GM12874 (cell line): ENCODE measurements around the gene SENP6.

ENCODE experiments used
- TF ChIP-seq, protein P1 (sequence below): IDR thresholded peaks from 2 replicates; pipeline ENCODE4 v1.5.1; 2011; ENCODE audit warnings: low read depth, mild to moderate bottlenecking, control low read depth, low read length, moderate library complexity; ENCODE audit not compliant: insufficient read depth

Gene SENP6

GRCh38 chr6:75656479-75656878 is 54.8 kb downstream of the SENP6 start:
- TF ChIP-seq, protein P1, sequence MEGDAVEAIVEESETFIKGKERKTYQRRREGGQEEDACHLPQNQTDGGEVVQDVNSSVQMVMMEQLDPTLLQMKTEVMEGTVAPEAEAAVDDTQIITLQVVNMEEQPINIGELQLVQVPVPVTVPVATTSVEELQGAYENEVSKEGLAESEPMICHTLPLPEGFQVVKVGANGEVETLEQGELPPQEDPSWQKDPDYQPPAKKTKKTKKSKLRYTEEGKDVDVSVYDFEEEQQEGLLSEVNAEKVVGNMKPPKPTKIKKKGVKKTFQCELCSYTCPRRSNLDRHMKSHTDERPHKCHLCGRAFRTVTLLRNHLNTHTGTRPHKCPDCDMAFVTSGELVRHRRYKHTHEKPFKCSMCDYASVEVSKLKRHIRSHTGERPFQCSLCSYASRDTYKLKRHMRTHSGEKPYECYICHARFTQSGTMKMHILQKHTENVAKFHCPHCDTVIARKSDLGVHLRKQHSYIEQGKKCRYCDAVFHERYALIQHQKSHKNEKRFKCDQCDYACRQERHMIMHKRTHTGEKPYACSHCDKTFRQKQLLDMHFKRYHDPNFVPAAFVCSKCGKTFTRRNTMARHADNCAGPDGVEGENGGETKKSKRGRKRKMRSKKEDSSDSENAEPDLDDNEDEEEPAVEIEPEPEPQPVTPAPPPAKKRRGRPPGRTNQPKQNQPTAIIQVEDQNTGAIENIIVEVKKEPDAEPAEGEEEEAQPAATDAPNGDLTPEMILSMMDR: no peak

DNA sequence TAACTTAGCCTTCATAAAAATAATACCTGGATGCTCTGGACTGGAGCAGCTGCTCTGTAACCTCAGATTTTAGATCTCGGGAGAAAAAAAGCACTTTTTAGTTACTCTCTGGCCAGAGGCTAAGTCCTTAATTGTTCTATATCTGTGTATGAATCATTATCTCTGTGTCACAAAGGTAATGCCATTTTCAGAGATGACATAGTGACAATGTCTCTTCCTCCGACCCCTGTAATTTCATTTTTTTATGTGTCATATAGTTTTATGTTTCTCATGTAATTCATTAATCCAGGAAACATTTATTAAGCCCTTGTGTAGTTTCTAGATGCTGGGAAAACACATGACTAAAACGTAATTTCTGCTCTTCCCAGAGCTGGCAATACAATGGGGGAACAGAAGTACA is 55.6 kb downstream of the SENP6 start:
- TF ChIP-seq, protein P1: no peak

- TF ChIP-seq, protein P1: no peak
Measured at GRCh38 chr6:75666592-75666991, 64.9 kb downstream of the SENP6 start.

- TF ChIP-seq, protein P1: no peak
Measured at GRCh38 chr6:75673884-75674283, 72.2 kb downstream of the SENP6 start.

- TF ChIP-seq, protein P1: no peak
Measured at GRCh38 chr6:75676377-75676776, 74.7 kb downstream of the SENP6 start.

DNA sequence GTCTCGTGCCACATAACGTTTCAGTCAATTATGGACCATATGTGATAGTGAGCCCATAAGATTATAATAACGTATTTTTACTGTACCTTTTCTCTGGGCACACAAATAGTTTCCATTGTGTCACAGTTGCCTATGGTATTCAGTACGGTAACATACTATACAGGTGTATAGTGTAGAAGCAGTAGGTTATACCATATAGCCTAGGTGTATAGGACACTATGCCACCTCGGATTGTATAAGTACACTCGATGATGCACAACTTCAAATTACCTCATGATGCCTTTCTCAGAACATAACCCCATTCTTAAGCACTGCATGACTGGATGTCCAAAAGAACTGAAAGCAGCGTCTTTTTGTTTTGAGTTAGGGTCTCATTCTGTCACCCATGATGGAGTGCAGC is 87.9 kb downstream of the SENP6 start:
- TF ChIP-seq, protein P1: no peak

DNA sequence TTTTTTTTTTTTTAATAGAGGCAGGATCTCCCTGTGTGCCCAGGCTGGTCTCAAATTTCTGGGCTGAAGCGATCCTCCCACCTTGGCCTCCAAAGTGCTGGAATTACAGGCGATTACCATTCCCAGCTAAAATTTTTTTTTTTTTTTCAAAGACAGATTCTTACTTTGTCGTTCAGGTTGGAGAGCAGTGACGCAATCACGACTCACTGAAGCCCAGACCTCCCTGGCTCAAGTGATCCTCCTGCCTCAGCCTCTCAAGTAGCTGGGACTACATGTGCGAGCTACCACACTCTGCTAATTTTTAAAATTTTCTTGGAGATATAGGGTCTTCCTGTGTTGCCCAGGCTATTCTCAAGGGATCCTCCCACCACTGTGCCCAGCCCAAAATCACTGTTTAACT is 89.3 kb downstream of the SENP6 start:
- TF ChIP-seq, protein P1: no peak

- TF ChIP-seq, protein P1: no peak
Measured at GRCh38 chr6:75693534-75693933, 91.9 kb downstream of the SENP6 start.
